Mucosa of rectum (tissue), 2 donors: Measurements from ENCODE around the gene RNU4-1.
"Not testable (repeated sequence)": the region's sequence is repeated elsewhere in the genome, so short reads cannot be mapped to it uniquely, and the experiment has no call there.

Experiments used
- H3K27ac ChIP-seq, 2 donors: one replicate each; pipeline ENCODE4 v1.7.0; 2013; ENCODE audit warnings: inconsistent platforms in 2 of 2, low read depth in 2 of 2, low read length in 2 of 2
- H3K27me3 ChIP-seq, 2 donors: one replicate each; pipeline ENCODE4 v1.7.0; 2013; ENCODE audit warnings: low read length in 2 of 2; ENCODE audit not compliant: control insufficient read depth in 2 of 2, insufficient read depth in 2 of 2
- H3K36me3 ChIP-seq, 2 donors: one replicate each; pipeline ENCODE4 v1.7.0; 2013; ENCODE audit warnings: low read length in 2 of 2; ENCODE audit not compliant: control insufficient read depth in 2 of 2, insufficient read depth in 2 of 2
- H3K4me1 ChIP-seq, 2 donors: one replicate each; pipeline ENCODE4 v1.7.0; 2013; ENCODE audit warnings: low read length in 2 of 2, mild to moderate bottlenecking in 1 of 2; ENCODE audit not compliant: control insufficient read depth in 2 of 2, insufficient read depth in 2 of 2
- H3K4me3 ChIP-seq, 2 donors: one replicate each; pipeline ENCODE4 v1.7.0; 2013; ENCODE audit warnings: low read length in 2 of 2
- H3K9ac ChIP-seq, 2 donors: one replicate each; pipeline ENCODE4 v1.7.0; 2013; ENCODE audit warnings: low read length in 2 of 2, low read depth in 1 of 2, mild to moderate bottlenecking in 1 of 2
- H3K9me3 ChIP-seq, 2 donors: one replicate each; pipeline ENCODE4 v1.7.0; 2013; ENCODE audit warnings: low read length in 2 of 2; ENCODE audit not compliant: control insufficient read depth in 2 of 2
- donor health status: healthy.
- donor health status: Normal muscosa, but diverticular disease.

Gene RNU4-1

DNA sequence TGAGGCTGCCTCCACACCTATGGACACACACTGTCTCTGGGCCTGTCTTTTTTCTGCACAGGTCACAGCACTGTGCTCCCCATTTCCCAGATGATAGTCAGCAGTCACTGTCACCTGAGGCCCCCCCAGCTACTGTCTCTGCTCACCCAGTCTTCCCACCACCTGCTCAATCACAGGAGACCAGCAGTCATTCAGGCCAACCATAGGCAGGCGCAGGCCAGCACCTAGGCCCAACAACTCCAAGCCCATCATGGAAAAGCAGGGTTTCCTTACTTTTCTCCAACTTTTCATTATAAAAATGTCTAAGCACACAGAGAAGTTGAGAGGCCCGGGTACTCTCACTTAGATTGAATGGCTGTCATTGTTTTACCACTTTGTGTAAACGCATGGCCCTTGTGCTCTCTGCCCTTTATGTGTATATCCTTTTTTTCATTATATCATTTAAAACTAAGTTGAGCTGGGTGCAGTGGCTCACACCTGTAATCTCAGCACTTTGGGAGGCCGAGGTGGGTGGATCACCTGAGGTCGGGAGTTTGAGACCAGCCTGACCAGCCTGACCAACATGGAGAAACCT lies 34.6 kb downstream of the RNU4-1 start:
- H3K4me1 ChIP-seq: peaks cover 17 to 31% of the 10 kb centered on the region in 2 donors
- H3K9me3 ChIP-seq: no peaks in the 10 kb centered on the region
- no peaks in the 10 kb centered on the region for H3K27me3 ChIP-seq
- no peak overlapping the region for H3K27ac ChIP-seq
- no peak overlapping the region for H3K9ac ChIP-seq
- H3K4me3 ChIP-seq: no peak overlapping the region
- no peaks in the 10 kb centered on the region for H3K36me3 ChIP-seq

GRCh38 chr12:120257041-120257821 lies 35.8 kb downstream of the RNU4-1 start:
- H3K27ac ChIP-seq: peak overlapping the region; percentile 54 to 79
- no peak overlapping the region for H3K4me3 ChIP-seq

GRCh38 chr12:120254809-120255208 lies 38.2 kb downstream of the RNU4-1 start:
- Histone ChIP-seq H3K36me3 (no peaks in the 10 kb centered on the region), H3K4me1 (peaks cover 17 to 18% of the 10 kb centered on the region in 2 donors), H3K27me3 (no peaks in the 10 kb centered on the region), H3K27ac (no peak overlapping the region), H3K9me3 (no peaks in the 10 kb centered on the region), H3K9ac (no peak overlapping the region), H3K4me3 (no peak overlapping the region)

More at GRCh38 chr12:120257041-120257821, 35.8 kb downstream of the RNU4-1 start:
- H3K9ac ChIP-seq: peak overlapping the region in 1 of 2 donors; percentile 39
- peaks cover 14 to 20% of the 10 kb centered on the region in 2 donors for H3K4me1 ChIP-seq
- no peaks in the 10 kb centered on the region for H3K9me3 ChIP-seq
- H3K36me3 ChIP-seq: no peaks in the 10 kb centered on the region
- no peaks in the 10 kb centered on the region for H3K27me3 ChIP-seq

DNA sequence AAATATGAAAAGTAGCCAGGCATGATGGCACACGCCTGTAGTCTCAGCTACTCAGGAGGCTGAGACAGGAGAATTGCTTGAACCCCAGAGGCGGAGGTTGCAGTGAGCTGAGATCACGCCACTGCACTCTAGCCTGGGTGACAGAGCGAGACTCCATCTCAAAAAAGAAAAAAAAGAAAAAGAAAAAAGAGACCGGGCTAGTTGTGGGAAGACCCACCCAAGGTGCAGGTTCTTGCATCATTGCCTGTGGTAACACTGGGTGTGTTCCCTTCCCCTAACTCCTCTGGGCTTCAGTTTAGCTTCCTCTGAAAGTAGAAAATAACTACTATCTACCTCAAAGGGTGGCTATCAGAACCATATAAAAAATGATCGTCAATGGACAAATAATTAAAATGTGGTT lies 39.7 kb downstream of the RNU4-1 start:
- H3K27me3 ChIP-seq, H3K4me3 ChIP-seq, H3K9me3 ChIP-seq, H3K27ac ChIP-seq, H3K36me3 ChIP-seq, H3K9ac ChIP-seq: not testable (repeated sequence)
- H3K4me1 ChIP-seq: peaks cover 16 to 23% of the 10 kb centered on the region in 2 donors

- H3K4me3 ChIP-seq: no peak overlapping the region
- H3K4me1 ChIP-seq: peaks cover 9 to 18% of the 10 kb centered on the region in 2 donors
- H3K27me3 ChIP-seq: no peaks in the 10 kb centered on the region
- H3K27ac ChIP-seq: no peak overlapping the region
- H3K9ac ChIP-seq: no peak overlapping the region
- no peaks in the 10 kb centered on the region for H3K36me3 ChIP-seq
- H3K9me3 ChIP-seq: no peaks in the 10 kb centered on the region
Observed at GRCh38 chr12:120252071-120252906, 40.7 kb downstream of the RNU4-1 start.

DNA sequence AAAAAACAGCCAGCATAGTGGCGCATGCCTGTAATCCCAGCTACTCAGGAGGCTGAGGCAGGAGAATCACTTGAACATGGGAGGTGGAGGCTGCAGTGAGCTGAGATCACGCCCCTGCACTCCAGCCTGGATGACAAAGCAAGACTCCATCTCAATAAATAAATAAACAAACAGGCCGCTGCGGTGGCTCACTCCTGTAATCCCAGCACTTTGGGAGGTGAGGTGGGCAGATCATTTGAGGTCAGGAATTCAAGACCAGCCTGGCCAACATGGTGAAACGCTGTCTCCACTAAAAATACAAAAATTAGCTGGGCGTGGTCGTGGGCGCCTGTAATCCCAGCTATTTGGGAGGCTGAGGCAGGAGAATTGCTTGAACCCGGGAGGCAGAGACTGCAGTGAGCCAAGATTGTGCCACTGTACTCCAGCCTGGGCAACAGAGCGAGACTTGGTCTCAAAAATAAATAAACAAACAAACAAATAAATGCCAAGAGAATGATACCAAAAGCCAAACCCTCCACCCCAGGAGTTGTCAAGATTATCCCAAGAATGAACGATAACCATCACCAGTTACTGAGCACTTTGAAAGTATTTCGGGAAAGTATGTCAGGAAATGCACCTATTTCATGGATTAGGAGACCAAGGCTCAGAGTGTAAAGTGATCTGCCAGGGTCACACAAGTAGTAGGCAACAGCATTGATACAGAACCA lies 41.5 kb downstream of the RNU4-1 start:
- not testable (repeated sequence) for H3K9ac ChIP-seq, H3K4me3 ChIP-seq, H3K27ac ChIP-seq, H3K9me3 ChIP-seq, H3K36me3 ChIP-seq, H3K27me3 ChIP-seq
- H3K4me1 ChIP-seq: peaks cover 8 to 17% of the 10 kb centered on the region in 2 donors

GRCh38 chr12:120249875-120250795 lies 42.9 kb downstream of the RNU4-1 start:
- Histone ChIP-seq H3K9me3 (no peaks in the 10 kb centered on the region), H3K27ac (peak overlapping the region; percentile 57 to 67), H3K27me3 (no peaks in the 10 kb centered on the region), H3K9ac (peak overlapping the region in 1 of 2 donors; percentile 47), H3K36me3 (no peaks in the 10 kb centered on the region), H3K4me3 (peak overlapping the region in 1 of 2 donors; percentile 2), H3K4me1 (peaks cover 8 to 17% of the 10 kb centered on the region in 2 donors)

- Histone ChIP-seq H3K36me3 (no peaks in the 10 kb centered on the region), H3K4me1 (peaks cover 8 to 17% of the 10 kb centered on the region in 2 donors), H3K9ac (no peak overlapping the region), H3K27ac (peak overlapping the region; percentile 57 to 67), H3K9me3 (no peaks in the 10 kb centered on the region), H3K27me3 (no peaks in the 10 kb centered on the region), H3K4me3 (peak overlapping the region; percentile 2 to 22)
Observed at GRCh38 chr12:120249266-120249874, 43.7 kb downstream of the RNU4-1 start.

DNA sequence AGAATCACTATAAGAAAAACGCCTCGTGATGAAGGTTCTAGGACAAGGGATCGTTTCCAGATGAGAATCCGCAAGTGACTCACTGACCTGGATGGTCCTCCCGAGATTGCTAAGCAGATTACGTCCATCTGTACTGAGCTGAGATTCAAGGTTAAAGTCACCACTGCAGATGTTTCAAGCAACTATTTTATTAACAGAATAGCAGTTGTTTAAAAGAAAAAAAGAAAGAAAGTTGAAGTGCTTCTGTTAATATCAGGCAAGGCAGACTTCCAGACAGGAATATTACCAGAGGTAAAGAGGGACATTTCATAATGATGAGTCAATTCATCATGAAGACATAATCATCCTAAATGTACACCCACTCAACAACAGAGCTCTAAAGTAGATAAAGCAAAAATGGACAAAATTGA lies 45.4 kb downstream of the RNU4-1 start:
- Histone ChIP-seq H3K4me3 (no peak overlapping the region), H3K36me3 (no peaks in the 10 kb centered on the region), H3K9me3 (no peaks in the 10 kb centered on the region), H3K4me1 (peaks cover 8 to 17% of the 10 kb centered on the region in 2 donors), H3K9ac (no peak overlapping the region), H3K27me3 (no peaks in the 10 kb centered on the region), H3K27ac (no peak overlapping the region)
